CD4-positive, alpha-beta T cell (primary cell): Measurements from ENCODE around the gene ABCC5. TPM values are rescaled to one million over a fixed set of nuclear protein-coding genes. Genes with fewer than 3 reads are reported as not detected.
"Not testable (repeated sequence)": the region's sequence is repeated elsewhere in the genome, so short reads cannot be mapped to it uniquely, and the experiment has no call there.

ENCODE experiments used
- ATAC-seq: fragments of 200-7000 bp; cut with Tn5 transposase; one replicate; pipeline ENCODE4 v1.10.0; 2022; ENCODE audit warnings: mild to moderate bottlenecking; ENCODE audit not compliant: poor library complexity
- CTCF ChIA-PET: fragments of 350-600 bp; sonication (Branson Sonifier 250); formaldehyde crosslinking; loops from one replicate; lab custom pipeline; 2021; ENCODE audit warnings: antibody characterized with exemption, inconsistent platforms; lab: Charles Lee
- POLR2A ChIA-PET: fragments of 350-600 bp; sonication (Branson Sonifier 250); formaldehyde crosslinking; loops from one replicate; lab custom pipeline; 2021; ENCODE audit warnings: antibody characterized with exemption, inconsistent platforms; lab: Charles Lee
- DNase-seq, 14 experiments: peaks; one replicate each; pipeline ENCODE4 v3.0.0-alpha.2; 2013 to 2020; ENCODE audit warnings: mixed read lengths in 2 of 14
- H3K27ac ChIP-seq, 2 donors: one replicate each; pipeline versions ENCODE4 v1.5.1 to v1.7.0; 2013; ENCODE audit warnings: low read length in 2 of 2, low read depth in 1 of 2, mild to moderate bottlenecking in 1 of 2
- H3K27me3 ChIP-seq, 2 experiments: 1 replicate in 1 of 2; 2 replicates in 1 of 2; pipeline versions ENCODE4 v1.6.1 to v1.7.0; 2013; ENCODE audit warnings: low read length in 2 of 2, control low read depth in 1 of 2, mild to moderate bottlenecking in 1 of 2, moderate library complexity in 1 of 2; ENCODE audit not compliant: insufficient read depth in 2 of 2, control insufficient read depth in 1 of 2
- H3K36me3 ChIP-seq: one replicate; pipeline ENCODE4 v1.6.1; 2013; ENCODE audit warnings: low read length, control low read depth; ENCODE audit not compliant: insufficient read depth
- H3K4me1 ChIP-seq: one replicate; pipeline ENCODE4 v1.6.1; 2013; ENCODE audit warnings: low read length, control low read depth; ENCODE audit not compliant: insufficient read depth
- H3K4me3 ChIP-seq: one replicate; pipeline ENCODE4 v1.5.1; 2013; ENCODE audit warnings: mild to moderate bottlenecking, low read length, moderate library complexity
- H3K9me3 ChIP-seq, 2 experiments: 1 replicate in 1 of 2; 2 replicates in 1 of 2; pipeline versions ENCODE4 v1.6.1 to v1.7.0; 2013; ENCODE audit warnings: low read length in 2 of 2, mild to moderate bottlenecking in 2 of 2, control low read depth in 1 of 2, moderate library complexity in 1 of 2; ENCODE audit not compliant: control insufficient read depth in 1 of 2, insufficient read depth in 1 of 2
- H3K27ac Mint-ChIP-seq: one replicate; pipeline ENCODE4 v1.8.0; 2020; ENCODE audit warnings: mixed read lengths
- H3K27me3 Mint-ChIP-seq: one replicate; pipeline ENCODE4 v1.8.0; 2021; ENCODE audit warnings: mixed read lengths
- H3K36me3 Mint-ChIP-seq: one replicate; pipeline ENCODE4 v1.8.0; 2021; ENCODE audit warnings: low read depth, mixed read lengths
- H3K4me1 Mint-ChIP-seq: one replicate; pipeline ENCODE4 v1.8.0; 2021; ENCODE audit warnings: low read depth, mixed read lengths
- H3K4me3 Mint-ChIP-seq: one replicate; pipeline ENCODE4 v1.8.0; 2020; ENCODE audit warnings: mild to moderate bottlenecking, mixed read lengths
- H3K9me3 Mint-ChIP-seq: one replicate; pipeline ENCODE4 v1.8.0; 2020; ENCODE audit warnings: mixed read lengths
- intact Hi-C, 2 experiments: fragments of 100-400 bp; cut with DNase I in 1 of 2; cut with micrococcal nuclease in 1 of 2; formaldehyde crosslinking; loops; one replicate each; pipeline versions ENCODE4 v1.15.1 to v1.9.0; 2023 to 2025; cut with DNase I, micrococcal nuclease
- total RNA-seq, 174 experiments: library from RNA in 2 of 174; stranded (reverse) in 2 of 174; gene quantifications; one replicate each; pipeline ENCODE4 v1.2.3 and lab custom pipeline; 2021 to 2026
- TF ChIP-seq, protein P1 (sequence below): fragments of 200-600 bp; IDR thresholded peaks from one replicate; pipeline ENCODE4 v1.8.0; 2022; ENCODE audit warnings: antibody characterized with exemption, mild to moderate bottlenecking

ABCC5 gene
- total RNA-seq, 2 experiments from 2014 or later, result 10.8 to 11.4 TPM

DNA sequence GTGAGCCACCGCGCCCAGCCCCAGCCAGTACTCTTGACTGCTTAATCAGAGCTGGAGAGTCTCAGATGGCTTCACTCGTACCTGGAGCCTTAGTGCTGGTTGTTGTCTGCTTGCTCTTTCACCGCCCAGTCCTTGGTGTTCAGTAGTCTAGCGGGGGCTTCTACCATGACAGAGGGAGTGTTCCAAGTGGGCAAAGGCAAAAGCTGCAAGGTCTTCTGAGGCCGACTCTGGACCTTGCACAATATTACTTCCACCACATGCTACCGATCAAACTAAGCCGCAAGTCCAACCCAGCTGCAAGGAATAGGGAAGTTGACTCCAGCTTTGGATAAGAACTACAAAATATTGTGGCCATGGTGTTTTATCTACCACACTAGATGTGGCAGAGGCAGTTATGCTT lies 139.6 kb downstream of the ABCC5 start:
- Mint-ChIP-seq H3K4me1 (peaks cover 53% of the 10 kb centered on the region), H3K36me3 (peaks cover 37% of the 10 kb centered on the region), H3K4me3 (no peak overlapping the region), H3K9me3 (no peaks in the 10 kb centered on the region), H3K27ac (no peak overlapping the region), H3K27me3 (no peaks in the 10 kb centered on the region)
- DNase-seq, result peak in 3 of 14 experiments; percentile 9 to 43 (median 38)
- Histone ChIP-seq H3K9me3 (no peaks in the 10 kb centered on the region), H3K27me3 (no peaks in the 10 kb centered on the region), H3K4me1 (peaks cover 19% of the 10 kb centered on the region), H3K36me3 (peaks cover 11% of the 10 kb centered on the region), H3K4me3 (no peak overlapping the region), H3K27ac (no peak overlapping the region)
- intact Hi-C loops, result no loop called here
- CTCF ChIA-PET, result no interaction called here
- ATAC-seq, result no peak
- POLR2A ChIA-PET, result no interaction called here
- TF ChIP-seq, protein P1, sequence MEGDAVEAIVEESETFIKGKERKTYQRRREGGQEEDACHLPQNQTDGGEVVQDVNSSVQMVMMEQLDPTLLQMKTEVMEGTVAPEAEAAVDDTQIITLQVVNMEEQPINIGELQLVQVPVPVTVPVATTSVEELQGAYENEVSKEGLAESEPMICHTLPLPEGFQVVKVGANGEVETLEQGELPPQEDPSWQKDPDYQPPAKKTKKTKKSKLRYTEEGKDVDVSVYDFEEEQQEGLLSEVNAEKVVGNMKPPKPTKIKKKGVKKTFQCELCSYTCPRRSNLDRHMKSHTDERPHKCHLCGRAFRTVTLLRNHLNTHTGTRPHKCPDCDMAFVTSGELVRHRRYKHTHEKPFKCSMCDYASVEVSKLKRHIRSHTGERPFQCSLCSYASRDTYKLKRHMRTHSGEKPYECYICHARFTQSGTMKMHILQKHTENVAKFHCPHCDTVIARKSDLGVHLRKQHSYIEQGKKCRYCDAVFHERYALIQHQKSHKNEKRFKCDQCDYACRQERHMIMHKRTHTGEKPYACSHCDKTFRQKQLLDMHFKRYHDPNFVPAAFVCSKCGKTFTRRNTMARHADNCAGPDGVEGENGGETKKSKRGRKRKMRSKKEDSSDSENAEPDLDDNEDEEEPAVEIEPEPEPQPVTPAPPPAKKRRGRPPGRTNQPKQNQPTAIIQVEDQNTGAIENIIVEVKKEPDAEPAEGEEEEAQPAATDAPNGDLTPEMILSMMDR, result no peak

DNA sequence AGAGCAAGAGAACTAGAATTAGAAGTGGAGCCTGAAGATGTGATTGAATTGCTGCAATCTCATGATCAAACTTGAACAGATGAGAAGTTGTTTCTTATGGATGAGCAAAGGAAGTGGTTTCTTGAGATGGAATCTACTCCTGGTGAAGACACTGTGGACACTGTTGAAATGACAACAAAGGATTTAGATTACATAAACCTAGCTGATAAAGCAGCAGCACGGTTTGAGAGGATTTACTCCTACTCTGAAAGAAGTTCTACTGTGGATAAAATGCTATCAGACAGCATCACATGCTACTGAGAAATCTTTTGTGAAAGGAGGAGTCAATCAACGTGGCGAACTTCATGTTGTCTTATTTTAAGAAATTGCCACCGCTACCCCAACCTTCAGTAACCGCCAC lies 140.5 kb downstream of the ABCC5 start:
- H3K36me3 Mint-ChIP-seq, result peaks cover 37% of the 10 kb centered on the region
- H3K27ac ChIP-seq, H3K9me3 Mint-ChIP-seq, H3K4me3 ChIP-seq, CTCF ChIA-PET, H3K27me3 Mint-ChIP-seq, H3K27me3 ChIP-seq, ATAC-seq, intact Hi-C loops, DNase-seq, H3K9me3 ChIP-seq, POLR2A ChIA-PET: not testable (repeated sequence)
- peak overlapping the region; percentile 25 for H3K4me3 Mint-ChIP-seq
- H3K27ac Mint-ChIP-seq, result peak overlapping the region; percentile 55
- peaks cover 53% of the 10 kb centered on the region for H3K4me1 Mint-ChIP-seq
- Histone ChIP-seq H3K4me1 (peaks cover 15% of the 10 kb centered on the region), H3K36me3 (peaks cover 11% of the 10 kb centered on the region)

DNA sequence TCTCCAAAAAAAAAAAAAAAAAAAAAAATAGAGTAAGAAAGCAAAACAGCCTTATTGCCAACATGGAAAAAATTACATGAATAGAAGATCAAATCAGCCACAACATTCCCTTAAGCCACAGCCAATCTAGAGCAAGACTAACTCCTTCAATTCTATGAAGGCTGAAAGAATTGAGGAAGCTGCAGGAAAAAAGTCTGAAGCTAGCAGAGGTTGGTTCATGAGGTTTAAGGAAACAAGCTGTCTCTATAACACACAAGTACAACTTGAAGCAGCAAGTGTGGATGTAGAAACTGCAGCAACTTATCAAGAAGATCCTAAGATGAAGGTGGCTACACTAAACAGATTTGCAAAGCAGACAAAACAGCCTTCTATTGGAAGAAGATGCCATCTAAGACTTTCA lies 142.3 kb downstream of the ABCC5 start:
- Mint-ChIP-seq H3K4me1 (peaks cover 70% of the 10 kb centered on the region), H3K27me3 (no peaks in the 10 kb centered on the region), H3K27ac (no peak overlapping the region), H3K4me3 (no peak overlapping the region), H3K36me3 (peaks cover 40% of the 10 kb centered on the region), H3K9me3 (no peaks in the 10 kb centered on the region)
- Histone ChIP-seq H3K4me3 (no peak overlapping the region), H3K27me3 (no peaks in the 10 kb centered on the region), H3K4me1 (peaks cover 9% of the 10 kb centered on the region), H3K27ac (no peak overlapping the region), H3K36me3 (peaks cover 11% of the 10 kb centered on the region), H3K9me3 (no peaks in the 10 kb centered on the region)
- no peak for ATAC-seq
- TF ChIP-seq, protein P1, result no peak
- POLR2A ChIA-PET, result no interaction called here
- CTCF ChIA-PET, result no interaction called here
- intact Hi-C loops, result no loop called here
- no peak for DNase-seq

DNA sequence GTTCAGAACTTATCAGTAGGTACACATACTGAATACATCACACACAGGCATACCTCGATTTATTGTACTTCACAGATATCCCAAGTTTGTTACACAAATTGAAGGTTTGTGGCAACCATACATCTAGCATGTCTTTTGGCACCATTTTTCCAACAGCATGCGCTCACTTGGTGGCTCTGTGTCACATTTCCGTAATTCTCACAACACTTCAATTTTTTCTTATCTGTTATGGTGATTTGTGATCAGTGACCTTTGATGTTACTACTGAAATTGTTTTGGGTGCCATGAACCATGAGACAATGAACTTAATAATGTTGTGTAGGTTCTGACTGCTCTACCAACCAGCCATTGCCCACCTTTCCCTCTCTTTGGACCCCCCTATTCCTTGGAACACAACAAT lies 143.8 kb downstream of the ABCC5 start:
- no peak overlapping the region for H3K27ac Mint-ChIP-seq
- ChIA-PET POLR2A (no interaction called here), CTCF (interaction anchor here (0.9 kb wide), 1 partner anchor 11 kb away, joined by 3 read pairs; no protein-coding TSS in a partner anchor)
- no peaks in the 10 kb centered on the region for H3K9me3 Mint-ChIP-seq
- peaks cover 5% of the 10 kb centered on the region for H3K4me1 ChIP-seq
- intact Hi-C loops, result no loop called here
- no peaks in the 10 kb centered on the region for H3K27me3 Mint-ChIP-seq
- H3K4me3 ChIP-seq, result no peak overlapping the region
- H3K36me3 ChIP-seq, result peaks cover 11% of the 10 kb centered on the region
- H3K27ac ChIP-seq, result no peak overlapping the region
- H3K9me3 ChIP-seq, result no peaks in the 10 kb centered on the region
- TF ChIP-seq, protein P1, result no peak
- DNase-seq, result no peak
- H3K4me3 Mint-ChIP-seq, result no peak overlapping the region
- no peak for ATAC-seq
- peaks cover 63% of the 10 kb centered on the region for H3K4me1 Mint-ChIP-seq
- H3K27me3 ChIP-seq, result no peaks in the 10 kb centered on the region
- peaks cover 34% of the 10 kb centered on the region for H3K36me3 Mint-ChIP-seq
